Ishikawa (cell line): ENCODE results near the gene ALDH16A1.

Experiments
- CEBPB ChIP-seq: IDR thresholded peaks from 2 replicates; pipeline ENCODE4 v1.6.1; 2012
- EP300 ChIP-seq: IDR thresholded peaks from 2 replicates; pipeline ENCODE4 v1.6.1; 2012; ENCODE audit warnings: borderline replicate concordance
- FOXM1 ChIP-seq: IDR thresholded peaks from 2 replicates; pipeline ENCODE4 v1.6.1; 2012; ENCODE audit warnings: low read depth, borderline replicate concordance
- MAX ChIP-seq: IDR thresholded peaks from 2 replicates; pipeline ENCODE4 v1.6.1; 2012
- RAD21 ChIP-seq: IDR thresholded peaks from 2 replicates; pipeline ENCODE4 v1.6.1; 2012; ENCODE audit warnings: low read depth
- REST ChIP-seq: IDR thresholded peaks from 2 replicates; pipeline ENCODE4 v1.6.1; 2012; ENCODE audit warnings: low read depth, mild to moderate bottlenecking
- TAF1 ChIP-seq: IDR thresholded peaks from 2 replicates; pipeline ENCODE4 v1.6.1; 2012; ENCODE audit warnings: low read depth, mild to moderate bottlenecking
- USF1 ChIP-seq: IDR thresholded peaks from 2 replicates; pipeline ENCODE4 v1.6.1; 2012
- YY1 ChIP-seq: IDR thresholded peaks from 2 replicates; pipeline ENCODE4 v1.6.1; 2012; ENCODE audit warnings: low read depth
- ZBTB7A ChIP-seq: IDR thresholded peaks from 2 replicates; pipeline ENCODE4 v1.6.1; 2012; ENCODE audit warnings: low read depth

GRCh38 chr19:49488863-49489537, 36.0 kb downstream of the ALDH16A1 start:
- no peak for TF ChIP-seq RAD21
- no peak for TF ChIP-seq MAX
- TF ChIP-seq REST, result no peak
- no peak for TF ChIP-seq EP300
- TF ChIP-seq TAF1, result no peak
- no peak for TF ChIP-seq YY1
- no peak for TF ChIP-seq FOXM1
- TF ChIP-seq CEBPB, result no peak
- no peak for TF ChIP-seq USF1
- no peak for TF ChIP-seq ZBTB7A
